HepG2 (cell line): ENCODE measurements around the gene CRIM1. TPM values are rescaled to one million over a fixed set of nuclear protein-coding genes. Genes with fewer than 3 reads are reported as not detected.
A peak's percentile ranks its signal among the peaks of the same experiment; 100 is the strongest.

Experiments used
- BCL6 ChIP-seq: IDR thresholded peaks from 2 replicates; pipeline ENCODE4 v1.6.1; 2016; ENCODE audit warnings: missing genetic modification reagents, missing compliant biosample characterization
- HNF4A ChIP-seq: sonication (generic); formaldehyde crosslinking; IDR thresholded peaks from 2 replicates; pipeline ENCODE4 v1.4.0; 2020; ENCODE audit warnings: missing genetic modification reagents
- HNRNPH1 ChIP-seq: fragments of 200-400 bp; formaldehyde crosslinking; optimal IDR thresholded peaks from 2 replicates; pipeline ENCODE3; 2017; ENCODE audit warnings: mild to moderate bottlenecking, low read depth, low read length
- ISX ChIP-seq: sonication (generic); formaldehyde crosslinking; conservative IDR thresholded peaks from 2 replicates; pipeline ENCODE4 v1.5.0; 2020; ENCODE audit warnings: missing genetic modification reagents
- MAFG ChIP-seq: sonication (generic); formaldehyde crosslinking; IDR thresholded peaks from 2 replicates; pipeline ENCODE4 v1.5.1; 2020; ENCODE audit warnings: mild to moderate bottlenecking, missing genetic modification reagents
- PHF20 ChIP-seq: sonication (generic); formaldehyde crosslinking; IDR thresholded peaks from 2 replicates; pipeline ENCODE4 v1.5.0; 2020; ENCODE audit warnings: mild to moderate bottlenecking, missing genetic modification reagents
- SNAPC2 ChIP-seq: sonication (generic); formaldehyde crosslinking; IDR thresholded peaks from 2 replicates; pipeline ENCODE4 v1.8.1; 2022; ENCODE audit warnings: mild to moderate bottlenecking, missing genetic modification reagents
- ZKSCAN8 ChIP-seq: IDR thresholded peaks from 2 replicates; pipeline ENCODE4 v1.6.1; 2016; ENCODE audit warnings: borderline replicate concordance, missing genetic modification reagents, missing compliant biosample characterization
- ZMYM2 ChIP-seq: sonication (generic); formaldehyde crosslinking; IDR thresholded peaks from 2 replicates; pipeline ENCODE4 v1.8.0; 2022; ENCODE audit warnings: mild to moderate bottlenecking, missing genetic modification reagents
- ZNF142 ChIP-seq: sonication (generic); formaldehyde crosslinking; IDR thresholded peaks from 2 replicates; pipeline ENCODE4 v1.4.0; 2020; ENCODE audit warnings: missing genetic modification reagents
- ZNF441 ChIP-seq: sonication (generic); formaldehyde crosslinking; IDR thresholded peaks from 2 replicates; pipeline ENCODE4 v1.7.0; 2021; ENCODE audit warnings: missing genetic modification reagents, borderline replicate concordance
- ZNF563 ChIP-seq: sonication (generic); formaldehyde crosslinking; IDR thresholded peaks from 2 replicates; pipeline ENCODE4 v1.8.0; 2022; ENCODE audit warnings: mild to moderate bottlenecking, moderate library complexity, missing genetic modification reagents
- ZNF607 ChIP-seq: sonication (generic); formaldehyde crosslinking; IDR thresholded peaks from 2 replicates; pipeline ENCODE4 v1.5.1; 2020; ENCODE audit warnings: missing genetic modification reagents, mild to moderate bottlenecking, borderline replicate concordance
- ZNF652 ChIP-seq: IDR thresholded peaks from 2 replicates; pipeline ENCODE4 v1.6.1; 2016; ENCODE audit warnings: low read depth, borderline replicate concordance
- polyA plus RNA-seq, 8 experiments: library from polyadenylated mRNA; depleted of rRNA in 3 of 8; stranded (reverse) in 7 of 8; unstranded in 1 of 8; fragments of >200 nt; fragmentation: Illumina TruSeq in 4 of 8; extraction: Trizol in 4 of 8; gene quantifications; 2 replicates each; pipeline versions ENCODE4 v1.2.1 to v1.2.3, GENCODE V29; 2011 to 2016; ENCODE audit warnings: low read depth in 4 of 8, missing spikeins in 1 of 8, mixed read lengths in 1 of 8; ENCODE audit not compliant: insufficient read depth in 1 of 8
- total RNA-seq, 5 experiments: library from RNA; depleted of rRNA; stranded (reverse); fragments of >200 nt; fragmentation: Illumina TruSeq; extraction: Trizol; gene quantifications; 2 replicates each; pipeline ENCODE4 v1.2.3, GENCODE V29; 2016; ENCODE audit warnings: low read depth in 1 of 5
- TF ChIP-seq, protein P1 (sequence below): sonication (generic); formaldehyde crosslinking; IDR thresholded peaks from 2 replicates; pipeline ENCODE4 v1.4.0; 2020; ENCODE audit warnings: missing genetic modification reagents, mild to moderate bottlenecking, borderline replicate concordance
- TF ChIP-seq, protein P2 (sequence below): sonication (generic); formaldehyde crosslinking; IDR thresholded peaks from 2 replicates; pipeline ENCODE4 v1.5.1; 2020; ENCODE audit warnings: missing genetic modification reagents, mild to moderate bottlenecking, borderline replicate concordance

CRIM1 gene
- total and polyA plus RNA-seq, 2 of the 13 experiments (the other 11 are each of a cell fraction or from before 2014, with no cell fraction given), result 39.1 to 69.9 TPM

DNA sequence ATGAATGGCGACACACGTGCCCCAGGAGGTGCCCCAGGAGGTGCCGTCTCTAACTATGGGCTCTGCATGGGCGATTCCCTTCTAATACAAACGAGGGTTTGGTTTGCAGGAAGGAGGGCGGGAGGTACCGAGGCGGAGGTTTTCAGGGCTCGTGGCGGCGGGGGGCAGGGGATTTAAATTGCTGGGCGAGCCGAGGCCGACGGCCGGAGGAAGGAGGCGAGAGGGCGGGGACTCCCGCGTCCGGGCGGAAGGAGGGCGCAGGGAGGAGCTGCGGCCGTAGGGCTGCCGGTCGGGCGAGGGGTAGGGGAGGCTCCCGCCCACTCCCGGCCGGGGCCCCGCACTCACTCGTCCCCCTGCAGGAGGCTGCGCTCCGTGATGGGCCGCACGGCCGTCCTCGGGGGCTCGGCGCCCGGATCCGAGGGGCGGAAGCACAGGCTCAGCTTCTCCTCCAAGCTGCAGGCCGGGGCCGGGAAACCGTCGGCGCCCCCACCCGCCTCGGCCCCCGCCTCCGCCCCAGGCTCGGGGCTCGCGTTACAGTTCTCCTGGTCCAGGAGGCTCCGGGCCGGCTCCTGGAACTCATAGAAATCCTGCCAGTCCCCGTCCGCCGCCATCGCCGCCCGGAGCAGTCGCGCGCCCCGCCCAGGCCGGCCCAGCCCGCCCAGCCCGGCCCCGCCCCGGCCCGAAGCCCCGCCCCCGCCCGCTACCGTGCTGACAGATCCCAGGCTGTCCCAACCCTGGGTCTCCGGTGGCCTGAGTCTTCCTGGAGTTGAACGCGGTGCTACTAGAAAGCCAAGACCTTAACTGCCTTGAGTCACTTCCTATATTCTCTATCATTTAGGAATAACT, 242.2 kb downstream of the CRIM1 start, which contains the start of gene FEZ2 (continued):
- TF ChIP-seq, protein P1, sequence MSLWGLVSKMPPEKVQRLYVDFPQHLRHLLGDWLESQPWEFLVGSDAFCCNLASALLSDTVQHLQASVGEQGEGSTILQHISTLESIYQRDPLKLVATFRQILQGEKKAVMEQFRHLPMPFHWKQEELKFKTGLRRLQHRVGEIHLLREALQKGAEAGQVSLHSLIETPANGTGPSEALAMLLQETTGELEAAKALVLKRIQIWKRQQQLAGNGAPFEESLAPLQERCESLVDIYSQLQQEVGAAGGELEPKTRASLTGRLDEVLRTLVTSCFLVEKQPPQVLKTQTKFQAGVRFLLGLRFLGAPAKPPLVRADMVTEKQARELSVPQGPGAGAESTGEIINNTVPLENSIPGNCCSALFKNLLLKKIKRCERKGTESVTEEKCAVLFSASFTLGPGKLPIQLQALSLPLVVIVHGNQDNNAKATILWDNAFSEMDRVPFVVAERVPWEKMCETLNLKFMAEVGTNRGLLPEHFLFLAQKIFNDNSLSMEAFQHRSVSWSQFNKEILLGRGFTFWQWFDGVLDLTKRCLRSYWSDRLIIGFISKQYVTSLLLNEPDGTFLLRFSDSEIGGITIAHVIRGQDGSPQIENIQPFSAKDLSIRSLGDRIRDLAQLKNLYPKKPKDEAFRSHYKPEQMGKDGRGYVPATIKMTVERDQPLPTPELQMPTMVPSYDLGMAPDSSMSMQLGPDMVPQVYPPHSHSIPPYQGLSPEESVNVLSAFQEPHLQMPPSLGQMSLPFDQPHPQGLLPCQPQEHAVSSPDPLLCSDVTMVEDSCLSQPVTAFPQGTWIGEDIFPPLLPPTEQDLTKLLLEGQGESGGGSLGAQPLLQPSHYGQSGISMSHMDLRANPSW (CRISPR knock-in tag), result no peak
- TF ChIP-seq ZNF142 (0 out of 2 replicates have a peak, but pooled peaks have one; percentile 58), ZNF652 (CRISPR knock-in tag) (no peak), HNRNPH1 (no peak), ZNF441 (CRISPR knock-in tag) (no peak), BCL6 (CRISPR knock-in tag) (no peak), ZKSCAN8 (CRISPR knock-in tag) (peak; percentile 99), SNAPC2 (CRISPR knock-in tag) (peak; percentile 70; the same call in 1 of the 2 replicates), MAFG (CRISPR knock-in tag) (no peak), ZMYM2 (CRISPR knock-in tag) (no peak), HNF4A (CRISPR knock-in tag) (no peak), ZNF563 (peak; percentile 71; the same call in 1 of the 2 replicates), ISX (CRISPR knock-in tag) (no peak), ZNF607 (CRISPR knock-in tag) (peak; percentile 86), PHF20 (peak; percentile 59)
- TF ChIP-seq, protein P2, sequence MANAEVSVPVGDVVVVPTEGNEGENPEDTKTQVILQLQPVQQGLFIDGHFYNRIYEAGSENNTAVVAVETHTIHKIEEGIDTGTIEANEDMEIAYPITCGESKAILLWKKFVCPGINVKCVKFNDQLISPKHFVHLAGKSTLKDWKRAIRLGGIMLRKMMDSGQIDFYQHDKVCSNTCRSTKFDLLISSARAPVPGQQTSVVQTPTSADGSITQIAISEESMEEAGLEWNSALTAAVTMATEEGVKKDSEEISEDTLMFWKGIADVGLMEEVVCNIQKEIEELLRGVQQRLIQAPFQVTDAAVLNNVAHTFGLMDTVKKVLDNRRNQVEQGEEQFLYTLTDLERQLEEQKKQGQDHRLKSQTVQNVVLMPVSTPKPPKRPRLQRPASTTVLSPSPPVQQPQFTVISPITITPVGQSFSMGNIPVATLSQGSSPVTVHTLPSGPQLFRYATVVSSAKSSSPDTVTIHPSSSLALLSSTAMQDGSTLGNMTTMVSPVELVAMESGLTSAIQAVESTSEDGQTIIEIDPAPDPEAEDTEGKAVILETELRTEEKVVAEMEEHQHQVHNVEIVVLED (CRISPR knock-in tag), result peak; percentile 61
